Smooth muscle cell (in vitro differentiated cells): ENCODE measurements around the gene HES4. TPM values are rescaled to one million over a fixed set of nuclear protein-coding genes. Genes with fewer than 3 reads are reported as not detected.

Source experiments
- DNase-seq: peaks from one replicate; lab custom pipeline; 2025; ENCODE audit not compliant: unreplicated experiment; lab: John Stamatoyannopoulos, UW
- H2AFZ ChIP-seq: fragments of 200-600 bp; sonication (generic); 2 replicates; pipeline ENCODE4 v1.6.0; 2016; ENCODE audit warnings: antibody characterized with exemption, low read depth, mild to moderate bottlenecking
- H3F3A ChIP-seq: fragments of 200-600 bp; sonication (generic); 2 replicates; pipeline ENCODE4 v1.6.0; 2017; ENCODE audit warnings: antibody characterized with exemption, low read depth
- H3K27ac ChIP-seq: fragments of 200-600 bp; sonication (generic); 2 replicates; pipeline ENCODE4 v1.5.1; 2016; ENCODE audit warnings: low read depth, mild to moderate bottlenecking
- H3K27me3 ChIP-seq: fragments of 200-600 bp; sonication (generic); 2 replicates; pipeline ENCODE4 v1.6.1; 2016; ENCODE audit warnings: low read depth, mild to moderate bottlenecking
- H3K36me3 ChIP-seq: fragments of 200-600 bp; sonication (generic); 2 replicates; pipeline ENCODE4 v1.5.1; 2016; ENCODE audit warnings: low read depth
- H3K4me1 ChIP-seq: fragments of 200-600 bp; sonication (generic); 2 replicates; pipeline ENCODE4 v1.5.1; 2016; ENCODE audit warnings: low read depth
- H3K4me2 ChIP-seq: fragments of 200-600 bp; sonication (generic); 2 replicates; pipeline ENCODE4 v1.6.0; 2016; ENCODE audit warnings: mild to moderate bottlenecking
- H3K4me3 ChIP-seq: fragments of 200-600 bp; sonication (generic); 2 replicates; pipeline ENCODE4 v1.5.1; 2016; ENCODE audit warnings: mild to moderate bottlenecking
- H3K79me2 ChIP-seq: fragments of 200-600 bp; sonication (generic); 2 replicates; pipeline ENCODE4 v1.6.0; 2016; ENCODE audit warnings: low read depth, mild to moderate bottlenecking
- H3K9ac ChIP-seq: fragments of 200-600 bp; sonication (generic); 2 replicates; pipeline ENCODE4 v1.6.0; 2016; ENCODE audit warnings: low read depth
- H3K9me3 ChIP-seq: fragments of 200-600 bp; sonication (generic); replicated peaks from 2 replicates; pipeline ENCODE4 v1.5.1; 2016; ENCODE audit warnings: low read depth
- H4K20me1 ChIP-seq: fragments of 200-600 bp; sonication (generic); 2 replicates; pipeline ENCODE4 v1.6.0; 2016; ENCODE audit warnings: low read depth
- WGBS: methylation state at CpG from one replicate; pipeline ENCODE4 v1.1.7; 2016; ENCODE audit warnings: low lambda C conversion rate; 5-methylcytosine and 5-hydroxymethylcytosine counted together
- polyA plus RNA-seq: library from polyadenylated mRNA; unstranded; fragments of >200 nt; fragmentation: Nextera tagmentation; extraction: Ambion mirVana; gene quantifications from 2 replicates; pipeline ENCODE4 v1.2.1, GENCODE V29; 2016
- total RNA-seq: library from RNA; depleted of rRNA; stranded (reverse); fragments of >200 nt; gene quantifications from 2 replicates; pipeline ENCODE4 v1.2.3, GENCODE V29; 2014
- TF ChIP-seq, protein P1 (sequence below): fragments of 200-600 bp; sonication (generic); IDR thresholded peaks from 2 replicates; pipeline ENCODE4 v1.5.1; 2017; ENCODE audit warnings: borderline replicate concordance, mild to moderate bottlenecking, antibody characterized with exemption; ENCODE audit not compliant: insufficient read depth, poor library complexity, severe bottlenecking

HES4 gene
- total and polyA plus RNA-seq, 2 experiments from 2014 or later: 57.0 to 72.0 TPM

DNA sequence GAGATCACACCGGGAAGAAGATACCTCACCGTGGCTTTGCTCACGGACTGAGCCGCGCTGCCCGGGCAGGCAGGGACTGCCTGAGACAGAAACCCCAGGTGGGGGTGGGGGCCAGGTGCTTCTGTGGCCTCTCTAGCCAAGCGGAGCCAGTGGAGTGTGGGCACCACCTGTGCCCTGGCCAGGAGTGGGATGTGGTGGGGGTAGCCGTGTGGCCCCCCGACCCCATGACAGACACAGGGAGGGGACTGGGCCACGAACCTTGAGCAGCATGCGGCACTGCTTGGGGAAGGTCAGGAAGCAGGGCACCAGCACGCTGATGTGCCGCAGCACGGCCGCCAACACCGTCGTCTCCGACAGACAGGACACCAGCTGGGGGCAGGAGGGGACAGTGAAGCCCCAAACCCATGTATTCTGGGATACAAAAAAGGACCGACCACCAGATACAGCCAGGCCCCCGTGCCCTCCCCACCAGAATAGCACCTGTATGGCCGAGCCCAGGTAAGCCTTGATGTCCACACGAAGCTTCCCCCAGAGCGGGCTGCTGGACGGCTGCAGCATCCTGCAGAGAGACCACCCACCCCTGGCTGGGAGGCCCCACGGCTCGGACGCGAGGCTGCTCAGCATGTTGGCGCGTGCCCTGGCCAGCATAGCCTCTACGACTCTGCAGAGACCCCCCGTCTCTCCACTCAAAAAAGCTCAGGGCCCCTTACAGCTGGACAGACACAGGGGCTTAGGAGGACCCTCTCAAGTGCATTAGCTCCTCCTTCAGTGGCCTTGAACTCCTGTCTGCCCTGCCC, 46.2 kb downstream of the HES4 start:
- Histone ChIP-seq H3K9ac (no peak overlapping the region), H3K27me3 (no peaks in the 10 kb centered on the region), H3K79me2 (peaks cover 18% of the 10 kb centered on the region), H3K4me1 (peaks cover 6% of the 10 kb centered on the region), H3K27ac (no peak overlapping the region), H4K20me1 (peaks cover 43% of the 10 kb centered on the region), H2AFZ (no peak overlapping the region), H3K4me2 (no peak overlapping the region), H3K36me3 (no peaks in the 10 kb centered on the region), H3K4me3 (no peak overlapping the region), H3K9me3 (no peaks in the 10 kb centered on the region), H3F3A (no peaks in the 10 kb centered on the region)
- DNase-seq: no peak
- TF ChIP-seq, protein P1, sequence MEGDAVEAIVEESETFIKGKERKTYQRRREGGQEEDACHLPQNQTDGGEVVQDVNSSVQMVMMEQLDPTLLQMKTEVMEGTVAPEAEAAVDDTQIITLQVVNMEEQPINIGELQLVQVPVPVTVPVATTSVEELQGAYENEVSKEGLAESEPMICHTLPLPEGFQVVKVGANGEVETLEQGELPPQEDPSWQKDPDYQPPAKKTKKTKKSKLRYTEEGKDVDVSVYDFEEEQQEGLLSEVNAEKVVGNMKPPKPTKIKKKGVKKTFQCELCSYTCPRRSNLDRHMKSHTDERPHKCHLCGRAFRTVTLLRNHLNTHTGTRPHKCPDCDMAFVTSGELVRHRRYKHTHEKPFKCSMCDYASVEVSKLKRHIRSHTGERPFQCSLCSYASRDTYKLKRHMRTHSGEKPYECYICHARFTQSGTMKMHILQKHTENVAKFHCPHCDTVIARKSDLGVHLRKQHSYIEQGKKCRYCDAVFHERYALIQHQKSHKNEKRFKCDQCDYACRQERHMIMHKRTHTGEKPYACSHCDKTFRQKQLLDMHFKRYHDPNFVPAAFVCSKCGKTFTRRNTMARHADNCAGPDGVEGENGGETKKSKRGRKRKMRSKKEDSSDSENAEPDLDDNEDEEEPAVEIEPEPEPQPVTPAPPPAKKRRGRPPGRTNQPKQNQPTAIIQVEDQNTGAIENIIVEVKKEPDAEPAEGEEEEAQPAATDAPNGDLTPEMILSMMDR: no peak
- WGBS: 95% methylated on average over 28 of the region's 32 CpGs

DNA sequence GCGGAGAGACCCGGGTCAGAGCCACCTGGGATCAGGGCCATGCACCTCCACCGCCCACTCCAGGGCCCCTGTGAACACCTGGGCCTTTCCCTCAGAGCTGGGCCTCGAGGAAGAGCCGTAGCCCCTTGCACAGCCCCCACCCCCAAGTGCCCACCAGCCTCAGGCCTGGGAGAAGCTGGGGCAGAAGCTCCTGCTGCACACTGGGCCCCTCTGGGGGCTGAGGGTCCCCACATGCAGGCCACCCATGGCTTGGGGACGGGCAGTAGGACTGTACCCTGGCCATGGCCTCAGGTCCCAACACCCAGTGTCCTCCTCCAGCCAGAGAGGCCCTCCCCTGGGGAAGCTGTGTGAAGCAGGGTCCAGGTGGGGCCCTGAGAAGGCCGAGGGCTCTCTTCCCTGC, 47.3 kb downstream of the HES4 start:
- DNase-seq: no peak
- peaks cover 41% of the 10 kb centered on the region for H4K20me1 ChIP-seq
- H3K4me1 ChIP-seq: no peaks in the 10 kb centered on the region
- no peaks in the 10 kb centered on the region for H3F3A ChIP-seq
- H3K9me3 ChIP-seq: no peaks in the 10 kb centered on the region
- TF ChIP-seq, protein P1: no peak
- whole genome bisulfite sequencing: 95% methylated on average over 7 of the region's 7 CpGs
- H3K27ac ChIP-seq: no peak overlapping the region
- no peak overlapping the region for H3K9ac ChIP-seq
- no peak overlapping the region for H2AFZ ChIP-seq
- H3K4me2 ChIP-seq: no peak overlapping the region
- no peak overlapping the region for H3K4me3 ChIP-seq
- H3K36me3 ChIP-seq: no peaks in the 10 kb centered on the region
- no peaks in the 10 kb centered on the region for H3K27me3 ChIP-seq
- H3K79me2 ChIP-seq: peaks cover 7% of the 10 kb centered on the region

DNA sequence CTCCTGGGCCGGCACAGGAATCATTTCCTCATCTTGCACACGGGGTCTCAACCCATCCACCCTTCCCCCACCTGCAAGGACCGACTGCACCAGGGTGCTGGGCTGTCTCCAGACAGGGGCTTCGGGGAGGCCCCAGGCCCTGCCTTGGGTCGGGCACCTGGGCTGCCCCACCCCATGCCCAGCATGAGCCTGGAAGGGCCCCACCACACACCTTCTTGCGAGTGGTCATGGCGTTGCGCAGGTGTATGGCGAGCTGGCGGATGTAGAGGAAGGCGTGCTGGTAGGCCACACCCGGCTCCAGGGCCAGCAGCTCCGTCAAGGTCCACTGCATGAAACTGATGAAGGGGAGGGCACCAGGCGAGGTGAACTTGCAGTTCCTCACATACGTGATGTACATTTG, 47.7 kb downstream of the HES4 start:
- Histone ChIP-seq H3K4me3 (no peak overlapping the region), H3K36me3 (no peaks in the 10 kb centered on the region)

More for the DNA sequence above, 47.7 kb downstream of the HES4 start:
- H3K27ac ChIP-seq: no peak overlapping the region
- WGBS: 97% methylated on average over 15 of the region's 15 CpGs
- H3K4me1 ChIP-seq: no peaks in the 10 kb centered on the region
- H3K9me3 ChIP-seq: no peaks in the 10 kb centered on the region
- no peak overlapping the region for H3K9ac ChIP-seq
- no peak overlapping the region for H2AFZ ChIP-seq
- no peaks in the 10 kb centered on the region for H3K27me3 ChIP-seq
- no peak overlapping the region for H3K4me2 ChIP-seq
- TF ChIP-seq, protein P1: no peak
- H3K79me2 ChIP-seq: peaks cover 3% of the 10 kb centered on the region
- H3F3A ChIP-seq: no peaks in the 10 kb centered on the region
- peaks cover 38% of the 10 kb centered on the region for H4K20me1 ChIP-seq
- no peak for DNase-seq
